PFSK-1 (cell line): ENCODE data around the gene HEATR9.

Experiments used
- FOXP2 ChIP-seq: optimal IDR thresholded peaks from 2 replicates; pipeline ENCODE3; 2011; ENCODE audit warnings: borderline replicate concordance, control low read depth, inconsistent platforms; ENCODE audit not compliant: insufficient read depth; ENCODE audit errors: extremely low read length, extremely low read depth
- POLR2AphosphoS5 ChIP-seq: IDR thresholded peaks from 2 replicates; pipeline ENCODE4 v1.6.1; 2012; ENCODE audit warnings: low read depth, mild to moderate bottlenecking, control low read depth, low read length, moderate library complexity
- SIN3A ChIP-seq: IDR thresholded peaks from 2 replicates; pipeline ENCODE4 v1.6.1; 2012; ENCODE audit warnings: mild to moderate bottlenecking, low read length, moderate library complexity, borderline replicate concordance; ENCODE audit not compliant: insufficient read depth
- TAF1 ChIP-seq: IDR thresholded peaks from 2 replicates; pipeline ENCODE4 v1.6.1; 2012; ENCODE audit warnings: low read length, control low read depth, borderline replicate concordance; ENCODE audit not compliant: insufficient read depth
- TF ChIP-seq, protein P1 (sequence below), 2 experiments: IDR thresholded peaks; 2 replicates each; pipeline versions ENCODE4 v1.6.1 to v1.8.0; 2011 to 2012; ENCODE audit warnings: low read depth in 2 of 2, low read length in 2 of 2, control low read depth in 1 of 2, inconsistent platforms in 1 of 2, mild to moderate bottlenecking in 1 of 2, moderate library complexity in 1 of 2; ENCODE audit not compliant: insufficient read depth in 1 of 2

HEATR9 gene

GRCh38 chr17:35900280-35900679, 31.6 kb upstream of the HEATR9 start:
- TF ChIP-seq FOXP2 (no peak), POLR2AphosphoS5 (no peak), TAF1 (no peak), SIN3A (no peak)
- TF ChIP-seq, protein P1, sequence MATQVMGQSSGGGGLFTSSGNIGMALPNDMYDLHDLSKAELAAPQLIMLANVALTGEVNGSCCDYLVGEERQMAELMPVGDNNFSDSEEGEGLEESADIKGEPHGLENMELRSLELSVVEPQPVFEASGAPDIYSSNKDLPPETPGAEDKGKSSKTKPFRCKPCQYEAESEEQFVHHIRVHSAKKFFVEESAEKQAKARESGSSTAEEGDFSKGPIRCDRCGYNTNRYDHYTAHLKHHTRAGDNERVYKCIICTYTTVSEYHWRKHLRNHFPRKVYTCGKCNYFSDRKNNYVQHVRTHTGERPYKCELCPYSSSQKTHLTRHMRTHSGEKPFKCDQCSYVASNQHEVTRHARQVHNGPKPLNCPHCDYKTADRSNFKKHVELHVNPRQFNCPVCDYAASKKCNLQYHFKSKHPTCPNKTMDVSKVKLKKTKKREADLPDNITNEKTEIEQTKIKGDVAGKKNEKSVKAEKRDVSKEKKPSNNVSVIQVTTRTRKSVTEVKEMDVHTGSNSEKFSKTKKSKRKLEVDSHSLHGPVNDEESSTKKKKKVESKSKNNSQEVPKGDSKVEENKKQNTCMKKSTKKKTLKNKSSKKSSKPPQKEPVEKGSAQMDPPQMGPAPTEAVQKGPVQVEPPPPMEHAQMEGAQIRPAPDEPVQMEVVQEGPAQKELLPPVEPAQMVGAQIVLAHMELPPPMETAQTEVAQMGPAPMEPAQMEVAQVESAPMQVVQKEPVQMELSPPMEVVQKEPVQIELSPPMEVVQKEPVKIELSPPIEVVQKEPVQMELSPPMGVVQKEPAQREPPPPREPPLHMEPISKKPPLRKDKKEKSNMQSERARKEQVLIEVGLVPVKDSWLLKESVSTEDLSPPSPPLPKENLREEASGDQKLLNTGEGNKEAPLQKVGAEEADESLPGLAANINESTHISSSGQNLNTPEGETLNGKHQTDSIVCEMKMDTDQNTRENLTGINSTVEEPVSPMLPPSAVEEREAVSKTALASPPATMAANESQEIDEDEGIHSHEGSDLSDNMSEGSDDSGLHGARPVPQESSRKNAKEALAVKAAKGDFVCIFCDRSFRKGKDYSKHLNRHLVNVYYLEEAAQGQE (IDR thresholded peaks at IDR 0.05; ENCODE audit: insufficient read depth in 1 of 2, low read depth in 2 of 2, low read length in 2 of 2): no peak

DNA sequence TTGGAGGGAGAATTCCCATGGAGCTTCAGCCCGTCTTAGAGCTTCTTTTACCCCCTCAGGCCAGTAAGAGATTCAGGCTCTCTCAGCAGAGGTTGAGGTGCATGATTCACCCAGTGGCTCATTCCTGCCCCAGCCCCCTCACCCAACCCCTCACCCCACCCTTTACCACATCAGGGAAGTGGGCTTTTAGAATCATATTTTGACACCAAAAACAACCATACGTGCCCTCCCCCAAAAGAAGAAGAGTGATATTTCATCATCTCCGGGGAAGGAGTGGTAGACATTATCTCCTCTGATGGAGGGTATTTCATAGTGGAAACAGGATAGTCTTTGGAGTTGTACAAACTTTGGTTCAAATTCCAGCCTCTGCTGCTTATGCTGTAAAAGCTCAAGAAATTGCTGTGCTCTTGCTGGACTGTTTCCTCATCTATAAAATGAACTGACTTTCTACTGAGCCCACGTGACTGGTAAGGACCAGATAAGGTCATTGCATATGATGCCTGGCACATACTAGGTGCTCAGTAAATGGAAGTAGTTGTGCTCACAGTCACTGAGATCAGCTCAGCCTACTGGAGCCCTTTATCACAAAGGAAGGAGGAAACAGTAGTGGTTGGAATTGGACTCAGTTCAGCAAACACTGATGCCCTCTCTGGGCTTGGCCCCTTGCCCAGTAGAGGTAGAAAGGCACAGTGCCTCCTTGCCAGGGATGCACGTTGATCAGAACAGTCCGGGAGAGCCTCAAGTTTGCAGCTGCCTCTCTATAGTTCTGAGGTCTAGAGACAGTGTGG, 29.8 kb upstream of the HEATR9 start:
- no peak for TF ChIP-seq FOXP2
- no peak for TF ChIP-seq SIN3A
- TF ChIP-seq POLR2AphosphoS5: no peak
- TF ChIP-seq TAF1: no peak
- TF ChIP-seq, protein P1 (IDR thresholded peaks at IDR 0.05; ENCODE audit: insufficient read depth in 1 of 2, low read depth in 2 of 2, low read length in 2 of 2): no peak

DNA sequence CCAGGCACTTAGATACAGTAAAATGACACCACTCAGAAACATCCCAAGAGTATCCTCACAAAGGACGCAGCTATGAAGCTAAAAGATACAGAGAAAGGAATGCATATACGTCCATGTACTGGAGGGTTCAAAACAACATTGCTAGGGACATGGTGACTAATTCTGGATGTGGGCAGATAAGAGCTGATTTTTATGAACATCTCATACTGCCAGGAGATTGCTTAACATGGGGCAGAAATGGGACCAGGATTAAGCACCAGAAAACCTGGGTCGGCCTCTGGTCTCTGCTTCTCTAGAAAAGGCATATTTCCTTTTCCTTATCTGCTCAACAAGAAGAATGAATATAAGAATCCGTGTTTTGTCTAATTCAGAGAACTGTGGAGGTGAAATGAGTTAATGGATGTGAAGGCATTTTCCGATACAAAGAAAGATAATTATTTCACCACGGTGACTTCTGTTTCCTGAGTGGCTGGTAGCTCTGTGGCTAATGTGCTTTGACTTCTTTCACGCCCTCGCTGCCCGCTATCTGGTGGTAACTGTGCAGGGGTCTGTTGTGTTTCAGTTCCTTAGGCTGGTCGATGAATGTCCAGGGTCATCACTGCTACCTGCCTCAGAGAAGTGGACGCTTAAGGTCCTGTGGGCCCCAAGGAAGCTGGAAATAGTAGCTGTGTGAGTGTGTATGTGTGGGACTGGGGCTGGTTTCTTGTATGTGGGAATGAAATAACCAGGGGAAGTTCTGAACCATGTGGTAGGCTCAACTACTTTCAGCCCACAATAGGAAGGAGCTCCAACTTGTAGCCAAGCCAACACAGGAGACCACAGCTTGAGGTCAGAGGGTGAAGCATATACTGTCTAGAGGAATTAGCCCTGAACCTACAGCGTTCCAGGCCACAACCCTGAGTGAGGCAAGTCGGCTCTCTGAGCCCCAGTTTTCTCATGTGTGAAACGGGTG, 27.2 kb upstream of the HEATR9 start:
- no peak for TF ChIP-seq FOXP2
- no peak for TF ChIP-seq POLR2AphosphoS5
- TF ChIP-seq, protein P1 (IDR thresholded peaks at IDR 0.05; ENCODE audit: insufficient read depth in 1 of 2, low read depth in 2 of 2, low read length in 2 of 2): no peak
- TF ChIP-seq TAF1: no peak
- TF ChIP-seq SIN3A: no peak

DNA sequence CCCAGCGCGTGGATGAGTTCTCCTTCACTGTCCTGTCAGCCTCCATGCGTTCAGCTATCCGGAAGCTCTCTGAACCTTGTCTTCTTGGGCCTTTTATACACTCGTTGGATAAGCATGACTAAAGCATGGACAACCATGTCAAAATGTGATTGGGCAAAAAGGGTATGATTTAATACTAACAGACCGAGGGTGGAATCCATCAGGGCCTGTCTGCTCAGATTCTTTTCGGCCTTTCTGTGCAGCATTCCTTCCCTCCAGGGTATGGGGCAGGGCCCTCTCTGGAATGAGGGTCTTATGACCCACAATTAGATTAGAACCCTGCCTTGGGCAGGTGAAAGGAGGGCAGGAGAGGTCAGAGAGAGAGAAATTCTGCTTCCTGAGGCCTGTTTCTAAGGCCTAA, 25.5 kb upstream of the HEATR9 start:
- TF ChIP-seq SIN3A (no peak), TAF1 (no peak), POLR2AphosphoS5 (no peak), FOXP2 (no peak)
- TF ChIP-seq, protein P1 (IDR thresholded peaks at IDR 0.05; ENCODE audit: insufficient read depth in 1 of 2, low read depth in 2 of 2, low read length in 2 of 2): no peak
